B cell (primary cell): ENCODE data around the gene SETDB2.

Experiments
- EZH2 ChIP-seq: IDR thresholded peaks from 2 replicates; pipeline ENCODE4 v1.6.1; 2012; ENCODE audit warnings: borderline replicate concordance, low read depth, mild to moderate bottlenecking, moderate library complexity, low read length; ENCODE audit not compliant: insufficient read depth, poor library complexity, severe bottlenecking
- TF ChIP-seq, protein P1 (sequence below): fragments of 200-600 bp; IDR thresholded peaks from one replicate; pipeline ENCODE4 v1.8.0; 2022; ENCODE audit warnings: antibody characterized with exemption, mild to moderate bottlenecking

DNA sequence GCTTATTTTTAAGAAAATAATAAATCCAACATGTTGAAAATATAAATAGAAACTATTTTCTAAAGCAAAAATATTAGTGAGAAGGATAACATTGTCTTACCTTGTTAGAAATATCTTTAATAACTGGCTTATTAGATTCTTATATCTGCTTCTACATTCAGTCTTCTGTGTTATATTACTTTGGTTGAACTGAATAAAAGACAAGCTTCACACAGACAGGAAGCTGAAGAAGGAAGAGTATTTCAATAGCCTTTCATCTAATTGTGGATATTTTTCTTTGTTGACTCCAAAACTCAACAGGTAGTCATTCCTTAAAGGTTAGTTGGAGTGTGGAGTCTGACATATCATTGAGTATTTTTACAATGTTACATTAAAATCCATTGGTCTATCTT is 10.9 kb downstream of the SETDB2 start:
- TF ChIP-seq, protein P1, sequence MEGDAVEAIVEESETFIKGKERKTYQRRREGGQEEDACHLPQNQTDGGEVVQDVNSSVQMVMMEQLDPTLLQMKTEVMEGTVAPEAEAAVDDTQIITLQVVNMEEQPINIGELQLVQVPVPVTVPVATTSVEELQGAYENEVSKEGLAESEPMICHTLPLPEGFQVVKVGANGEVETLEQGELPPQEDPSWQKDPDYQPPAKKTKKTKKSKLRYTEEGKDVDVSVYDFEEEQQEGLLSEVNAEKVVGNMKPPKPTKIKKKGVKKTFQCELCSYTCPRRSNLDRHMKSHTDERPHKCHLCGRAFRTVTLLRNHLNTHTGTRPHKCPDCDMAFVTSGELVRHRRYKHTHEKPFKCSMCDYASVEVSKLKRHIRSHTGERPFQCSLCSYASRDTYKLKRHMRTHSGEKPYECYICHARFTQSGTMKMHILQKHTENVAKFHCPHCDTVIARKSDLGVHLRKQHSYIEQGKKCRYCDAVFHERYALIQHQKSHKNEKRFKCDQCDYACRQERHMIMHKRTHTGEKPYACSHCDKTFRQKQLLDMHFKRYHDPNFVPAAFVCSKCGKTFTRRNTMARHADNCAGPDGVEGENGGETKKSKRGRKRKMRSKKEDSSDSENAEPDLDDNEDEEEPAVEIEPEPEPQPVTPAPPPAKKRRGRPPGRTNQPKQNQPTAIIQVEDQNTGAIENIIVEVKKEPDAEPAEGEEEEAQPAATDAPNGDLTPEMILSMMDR, result no peak
- TF ChIP-seq EZH2, result no peak
